ENCODE results near the gene ARHGAP18. TPM values are rescaled to one million over a fixed set of nuclear protein-coding genes. Genes with fewer than 3 reads are reported as not detected.

The ARHGAP18 gene
- total and polyA plus RNA-seq, 4 donors, result 1.6 to 8.0 (median 3.0) TPM

DNA sequence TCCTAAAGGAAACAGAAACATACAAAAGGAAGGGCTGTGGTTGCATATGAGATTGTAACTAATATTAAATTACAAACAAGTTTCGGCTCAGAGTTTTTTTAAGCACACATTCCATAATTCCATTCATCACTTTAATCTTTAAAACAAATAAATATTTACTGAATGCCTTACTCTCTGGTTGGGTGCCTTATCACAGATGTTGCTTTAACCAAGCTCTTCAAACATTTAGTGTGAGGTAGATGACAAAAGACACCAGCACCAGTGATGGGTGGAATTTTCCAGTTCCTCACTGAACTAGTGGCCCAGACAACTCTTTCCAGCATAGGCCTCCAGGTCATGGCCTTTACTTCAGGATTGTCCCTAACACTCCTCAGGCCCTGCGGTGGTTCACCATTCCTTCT is 58.7 kb downstream of the ARHGAP18 start (continued):
- TF ChIP-seq, protein P1, sequence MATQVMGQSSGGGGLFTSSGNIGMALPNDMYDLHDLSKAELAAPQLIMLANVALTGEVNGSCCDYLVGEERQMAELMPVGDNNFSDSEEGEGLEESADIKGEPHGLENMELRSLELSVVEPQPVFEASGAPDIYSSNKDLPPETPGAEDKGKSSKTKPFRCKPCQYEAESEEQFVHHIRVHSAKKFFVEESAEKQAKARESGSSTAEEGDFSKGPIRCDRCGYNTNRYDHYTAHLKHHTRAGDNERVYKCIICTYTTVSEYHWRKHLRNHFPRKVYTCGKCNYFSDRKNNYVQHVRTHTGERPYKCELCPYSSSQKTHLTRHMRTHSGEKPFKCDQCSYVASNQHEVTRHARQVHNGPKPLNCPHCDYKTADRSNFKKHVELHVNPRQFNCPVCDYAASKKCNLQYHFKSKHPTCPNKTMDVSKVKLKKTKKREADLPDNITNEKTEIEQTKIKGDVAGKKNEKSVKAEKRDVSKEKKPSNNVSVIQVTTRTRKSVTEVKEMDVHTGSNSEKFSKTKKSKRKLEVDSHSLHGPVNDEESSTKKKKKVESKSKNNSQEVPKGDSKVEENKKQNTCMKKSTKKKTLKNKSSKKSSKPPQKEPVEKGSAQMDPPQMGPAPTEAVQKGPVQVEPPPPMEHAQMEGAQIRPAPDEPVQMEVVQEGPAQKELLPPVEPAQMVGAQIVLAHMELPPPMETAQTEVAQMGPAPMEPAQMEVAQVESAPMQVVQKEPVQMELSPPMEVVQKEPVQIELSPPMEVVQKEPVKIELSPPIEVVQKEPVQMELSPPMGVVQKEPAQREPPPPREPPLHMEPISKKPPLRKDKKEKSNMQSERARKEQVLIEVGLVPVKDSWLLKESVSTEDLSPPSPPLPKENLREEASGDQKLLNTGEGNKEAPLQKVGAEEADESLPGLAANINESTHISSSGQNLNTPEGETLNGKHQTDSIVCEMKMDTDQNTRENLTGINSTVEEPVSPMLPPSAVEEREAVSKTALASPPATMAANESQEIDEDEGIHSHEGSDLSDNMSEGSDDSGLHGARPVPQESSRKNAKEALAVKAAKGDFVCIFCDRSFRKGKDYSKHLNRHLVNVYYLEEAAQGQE (IDR thresholded peaks at IDR 0.05), result no peak
- TF ChIP-seq FOXA2 (IDR thresholded peaks at IDR 0.05), result no peak
- TF ChIP-seq, protein P2, sequence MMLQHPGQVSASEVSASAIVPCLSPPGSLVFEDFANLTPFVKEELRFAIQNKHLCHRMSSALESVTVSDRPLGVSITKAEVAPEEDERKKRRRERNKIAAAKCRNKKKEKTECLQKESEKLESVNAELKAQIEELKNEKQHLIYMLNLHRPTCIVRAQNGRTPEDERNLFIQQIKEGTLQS (IDR thresholded peaks at IDR 0.05), result no peak
- TF ChIP-seq HNF4A (conservative IDR thresholded peaks at IDR 0.05), result no peak
- no peak for TF ChIP-seq NR2F2 (IDR thresholded peaks at IDR 0.05)

- Histone ChIP-seq H3K4me3 (ENCODE audit: low read depth in 1 of 3, low read length in 3 of 3) (no peak overlapping the region), H3K9me3 (ENCODE audit: control insufficient read depth in 4 of 4, low read length in 3 of 4) (no peaks in the 10 kb centered on the region), H3K36me3 (ENCODE audit: control insufficient read depth in 4 of 4, insufficient read depth in 3 of 4, low read depth in 1 of 4, low read length in 3 of 4) (no peaks in the 10 kb centered on the region), H3K9ac (ENCODE audit: low read depth in 1 of 2, low read length in 2 of 2) (no peak overlapping the region), H3K27me3 (ENCODE audit: control insufficient read depth in 4 of 4, insufficient read depth in 4 of 4, low read length in 3 of 4) (no peaks in the 10 kb centered on the region), H3K4me1 (ENCODE audit: control insufficient read depth in 4 of 4, insufficient read depth in 4 of 4, low read length in 3 of 4) (no peaks in the 10 kb centered on the region), H3K27ac (ENCODE audit: low read depth in 1 of 2, low read length in 2 of 2) (no peak overlapping the region)
- DNase-seq (ENCODE audit: low spot score), result no peak
- 91% methylated on average over 15 of the region's 15 CpGs for WGBS
- TF ChIP-seq FOXA2 (IDR thresholded peaks at IDR 0.05) (no peak), GABPA (IDR thresholded peaks at IDR 0.05 in 1 of 2, conservative IDR thresholded peaks at IDR 0.05 in 1 of 2) (no peak), HNF4G (IDR thresholded peaks at IDR 0.05) (no peak), RAD21 (IDR thresholded peaks at IDR 0.05) (no peak), RXRA (IDR thresholded peaks at IDR 0.05) (no peak), JUND (IDR thresholded peaks at IDR 0.05) (no peak), NR2F2 (IDR thresholded peaks at IDR 0.05) (no peak), FOXA1 (IDR thresholded peaks at IDR 0.05) (no peak), TAF1 (conservative IDR thresholded peaks at IDR 0.05) (no peak), CTCF (IDR thresholded peaks at IDR 0.05; ENCODE audit: low read depth, low read length, missing input control) (no peak), HNF4A (conservative IDR thresholded peaks at IDR 0.05) (no peak), YY1 (IDR thresholded peaks at IDR 0.05) (no peak)
- TF ChIP-seq, protein P3, sequence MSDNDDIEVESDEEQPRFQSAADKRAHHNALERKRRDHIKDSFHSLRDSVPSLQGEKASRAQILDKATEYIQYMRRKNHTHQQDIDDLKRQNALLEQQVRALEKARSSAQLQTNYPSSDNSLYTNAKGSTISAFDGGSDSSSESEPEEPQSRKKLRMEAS (IDR thresholded peaks at IDR 0.05), result no peak
- TF ChIP-seq, protein P2 (IDR thresholded peaks at IDR 0.05), result no peak
- TF ChIP-seq, protein P1 (IDR thresholded peaks at IDR 0.05), result no peak
Measured at GRCh38 chr6:129648819-129649491, 61.0 kb downstream of the ARHGAP18 start.

Data from liver (tissue), 9 donors.